KBM-7 (cell line): ENCODE data around the gene IFT57.
"Not testable (repeated sequence)": the region's sequence is repeated elsewhere in the genome, so short reads cannot be mapped to it uniquely, and the experiment has no call there.

ENCODE experiments used
- DNase-seq: peaks from one replicate; pipeline ENCODE4 v3.0.0-alpha.2; 2015
- in situ Hi-C: fragments of 300-500 bp; cut with MboI; formaldehyde crosslinking; loops from 2 replicates; pipeline ENCODE4 v1.14.3; 2020; ENCODE audit warnings: low sequenced_read_pairs, low pct_unique_long_range_greater_than_20kb, mixed read lengths

Gene IFT57

GRCh38 chr3:108180194-108180593 lies 42.0 kb downstream of the IFT57 start:
- DNase-seq = no peak
- in situ Hi-C loops = no loop called here

GRCh38 chr3:108178676-108179075 lies 43.5 kb downstream of the IFT57 start:
- in situ Hi-C loops = no loop called here
- DNase-seq = no peak

- no peak for DNase-seq
Measured at GRCh38 chr3:108177536-108177935, 44.7 kb downstream of the IFT57 start.

GRCh38 chr3:108175352-108175751 lies 46.9 kb downstream of the IFT57 start:
- in situ Hi-C loops = no loop called here
- no peak for DNase-seq

More at GRCh38 chr3:108177536-108177935, 44.7 kb downstream of the IFT57 start:
- in situ Hi-C loops = no loop called here

GRCh38 chr3:108171106-108171505 lies 51.1 kb downstream of the IFT57 start:
- in situ Hi-C loops = no loop called here
- DNase-seq = no peak

GRCh38 chr3:108164391-108164790 lies 57.8 kb downstream of the IFT57 start:
- in situ Hi-C loops = no loop called here

GRCh38 chr3:108159865-108160264 lies 62.4 kb downstream of the IFT57 start:
- in situ Hi-C loops = no loop called here

More at GRCh38 chr3:108164391-108164790, 57.8 kb downstream of the IFT57 start:
- DNase-seq = no peak

GRCh38 chr3:108159105-108159504 lies 63.1 kb downstream of the IFT57 start:
- in situ Hi-C loops = no loop called here
- no peak for DNase-seq

More at GRCh38 chr3:108159865-108160264, 62.4 kb downstream of the IFT57 start:
- no peak for DNase-seq

GRCh38 chr3:108158251-108158650 lies 64.0 kb downstream of the IFT57 start:
- no peak for DNase-seq
- in situ Hi-C loops = no loop called here

GRCh38 chr3:108157273-108157672 lies 65.0 kb downstream of the IFT57 start:
- in situ Hi-C loops = no loop called here
- DNase-seq = no peak

- DNase-seq = no peak
- in situ Hi-C loops = no loop called here
Measured at GRCh38 chr3:108156312-108156853, 65.8 kb downstream of the IFT57 start.

- DNase-seq, in situ Hi-C loops: not testable (repeated sequence)
Measured at GRCh38 chr3:108155642-108156041, 66.6 kb downstream of the IFT57 start.

GRCh38 chr3:108153451-108153981 lies 68.7 kb downstream of the IFT57 start:
- in situ Hi-C loops = no loop called here
- DNase-seq = peak; percentile 55

- in situ Hi-C loops = no loop called here
- DNase-seq = no peak
Measured at GRCh38 chr3:108152274-108152673, 70.0 kb downstream of the IFT57 start.

GRCh38 chr3:108150200-108150599 lies 72.0 kb downstream of the IFT57 start:
- no peak for DNase-seq
- in situ Hi-C loops = no loop called here

GRCh38 chr3:108146139-108146538 lies 76.1 kb downstream of the IFT57 start:
- DNase-seq = no peak
- in situ Hi-C loops = no loop called here

GRCh38 chr3:108145578-108145977 lies 76.6 kb downstream of the IFT57 start:
- in situ Hi-C loops = no loop called here
- no peak for DNase-seq

GRCh38 chr3:108137460-108137814 lies 84.8 kb downstream of the IFT57 start:
- in situ Hi-C loops = no loop called here

GRCh38 chr3:108136561-108137459 lies 85.4 kb downstream of the IFT57 start:
- in situ Hi-C loops = no loop called here

More at GRCh38 chr3:108137460-108137814, 84.8 kb downstream of the IFT57 start:
- no peak for DNase-seq

GRCh38 chr3:108134555-108134880 lies 87.7 kb downstream of the IFT57 start:
- DNase-seq = no peak
- in situ Hi-C loops = no loop called here

More at GRCh38 chr3:108136561-108137459, 85.4 kb downstream of the IFT57 start:
- DNase-seq = no peak
